Testis (tissue), 2 donors: Measurements from ENCODE around the gene DDIAS.

Source experiments
- POLR2A ChIP-seq: fragments of 450-650 bp; IDR thresholded peaks from one replicate; pipeline ENCODE4 v1.6.1; 2017; ENCODE audit warnings: antibody characterized with exemption, mild to moderate bottlenecking, moderate library complexity
- TF ChIP-seq, protein P1 (sequence below), 3 experiments: fragments of 450-650 bp in 2 of 3; fragments of 200-600 bp in 1 of 3; sonication (generic) in 1 of 3; IDR thresholded peaks; one replicate each; pipeline ENCODE4 v1.5.1; 2016 to 2019; ENCODE audit warnings: antibody characterized with exemption in 3 of 3, mild to moderate bottlenecking in 2 of 3, moderate library complexity in 1 of 3

- TF ChIP-seq, protein P1, sequence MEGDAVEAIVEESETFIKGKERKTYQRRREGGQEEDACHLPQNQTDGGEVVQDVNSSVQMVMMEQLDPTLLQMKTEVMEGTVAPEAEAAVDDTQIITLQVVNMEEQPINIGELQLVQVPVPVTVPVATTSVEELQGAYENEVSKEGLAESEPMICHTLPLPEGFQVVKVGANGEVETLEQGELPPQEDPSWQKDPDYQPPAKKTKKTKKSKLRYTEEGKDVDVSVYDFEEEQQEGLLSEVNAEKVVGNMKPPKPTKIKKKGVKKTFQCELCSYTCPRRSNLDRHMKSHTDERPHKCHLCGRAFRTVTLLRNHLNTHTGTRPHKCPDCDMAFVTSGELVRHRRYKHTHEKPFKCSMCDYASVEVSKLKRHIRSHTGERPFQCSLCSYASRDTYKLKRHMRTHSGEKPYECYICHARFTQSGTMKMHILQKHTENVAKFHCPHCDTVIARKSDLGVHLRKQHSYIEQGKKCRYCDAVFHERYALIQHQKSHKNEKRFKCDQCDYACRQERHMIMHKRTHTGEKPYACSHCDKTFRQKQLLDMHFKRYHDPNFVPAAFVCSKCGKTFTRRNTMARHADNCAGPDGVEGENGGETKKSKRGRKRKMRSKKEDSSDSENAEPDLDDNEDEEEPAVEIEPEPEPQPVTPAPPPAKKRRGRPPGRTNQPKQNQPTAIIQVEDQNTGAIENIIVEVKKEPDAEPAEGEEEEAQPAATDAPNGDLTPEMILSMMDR (IDR thresholded peaks at IDR 0.05): no peak
- no peak for TF ChIP-seq POLR2A
Measured at GRCh38 chr11:82895437-82896091, 6.0 kb upstream of the DDIAS start.
